ENCODE measurements around the gene XRN1.
"Not testable (repeated sequence)": the region's sequence is repeated elsewhere in the genome, so short reads cannot be mapped to it uniquely, and the experiment has no call there.

Gene XRN1

DNA sequence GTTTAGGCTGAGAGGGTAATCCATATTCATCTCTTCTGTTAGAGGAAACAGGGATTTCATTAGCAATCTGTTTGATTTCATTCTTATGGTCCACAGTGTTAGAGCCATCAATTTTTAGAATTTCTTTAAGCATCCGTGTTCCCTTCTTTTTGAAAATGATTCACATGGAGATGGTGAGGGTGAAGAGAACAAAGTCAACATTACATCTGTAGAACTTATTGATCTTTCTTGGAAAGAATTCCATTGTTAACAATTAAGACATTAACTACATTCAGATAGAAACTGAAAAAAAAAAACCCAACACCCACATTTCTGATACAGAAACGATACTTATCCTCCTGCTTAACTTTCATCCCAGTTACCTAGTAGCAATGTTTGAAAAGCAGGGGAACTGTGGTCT is 115.4 kb downstream of the XRN1 start:
- Histone ChIP-seq H2AFZ (ENCODE audit: low read length) (no peak overlapping the region), H2BK12ac (ENCODE audit: low read length) (no peak overlapping the region), H3K4ac (ENCODE audit: low read length) (no peak overlapping the region), H3K23ac (ENCODE audit: low read depth, low read length, poor library complexity) (no peak overlapping the region), H3K36me3 (replicated peaks in 1 of 2; ENCODE audit: control insufficient read depth in 2 of 2, insufficient read depth in 2 of 2, low read length in 2 of 2) (peaks cover 6 to 60% of the 10 kb centered on the region in 2 donors), H2AK5ac (ENCODE audit: low read depth, low read length) (no peak overlapping the region), H2BK15ac (ENCODE audit: low read length) (no peak overlapping the region), H3K4me3 (ENCODE audit: low read length in 2 of 2) (no peak overlapping the region), H3K9ac (ENCODE audit: low read depth, low read length, poor library complexity) (no peak overlapping the region), H3K79me1 (ENCODE audit: low read depth, low read length) (no peaks in the 10 kb centered on the region), H3K4me1 (ENCODE audit: control insufficient read depth in 2 of 2, insufficient read depth in 1 of 2, low read depth in 1 of 2, low read length in 2 of 2) (no peaks in the 10 kb centered on the region), H3K9me3 (replicated peaks in 1 of 2; ENCODE audit: control insufficient read depth in 2 of 2, insufficient read depth in 1 of 2, low read depth in 1 of 2, low read length in 2 of 2) (no peaks in the 10 kb centered on the region), H3K14ac (ENCODE audit: low read length) (no peak overlapping the region), H3K18ac (ENCODE audit: low read length) (no peak overlapping the region), H4K91ac (ENCODE audit: low read depth, low read length, poor library complexity) (no peak overlapping the region), H3K27ac (replicated peaks; ENCODE audit: low read length) (no peak overlapping the region), H4K8ac (ENCODE audit: low read depth, low read length) (no peak overlapping the region), H2BK120ac (ENCODE audit: low read depth, low read length) (no peak overlapping the region), H3K27me3 (ENCODE audit: control insufficient read depth in 3 of 3, insufficient read depth in 3 of 3, low read depth in 1 of 3, low read length in 3 of 3) (no peaks in the 10 kb centered on the region), H2BK5ac (ENCODE audit: low read length) (no peak overlapping the region), H3K4me2 (ENCODE audit: insufficient read depth, low read length, poor library complexity, severe bottlenecking) (no peak overlapping the region)
- DNase-seq (ENCODE audit: low spot score) = no peak
- WGBS, 2 donors (ENCODE audit: extremely low coverage in 2 of 2, insufficient read length in 2 of 2, insufficient replicate concordance in 1 of 2) = no CpG with 5 or more reads among the region's 2 CpGs

DNA sequence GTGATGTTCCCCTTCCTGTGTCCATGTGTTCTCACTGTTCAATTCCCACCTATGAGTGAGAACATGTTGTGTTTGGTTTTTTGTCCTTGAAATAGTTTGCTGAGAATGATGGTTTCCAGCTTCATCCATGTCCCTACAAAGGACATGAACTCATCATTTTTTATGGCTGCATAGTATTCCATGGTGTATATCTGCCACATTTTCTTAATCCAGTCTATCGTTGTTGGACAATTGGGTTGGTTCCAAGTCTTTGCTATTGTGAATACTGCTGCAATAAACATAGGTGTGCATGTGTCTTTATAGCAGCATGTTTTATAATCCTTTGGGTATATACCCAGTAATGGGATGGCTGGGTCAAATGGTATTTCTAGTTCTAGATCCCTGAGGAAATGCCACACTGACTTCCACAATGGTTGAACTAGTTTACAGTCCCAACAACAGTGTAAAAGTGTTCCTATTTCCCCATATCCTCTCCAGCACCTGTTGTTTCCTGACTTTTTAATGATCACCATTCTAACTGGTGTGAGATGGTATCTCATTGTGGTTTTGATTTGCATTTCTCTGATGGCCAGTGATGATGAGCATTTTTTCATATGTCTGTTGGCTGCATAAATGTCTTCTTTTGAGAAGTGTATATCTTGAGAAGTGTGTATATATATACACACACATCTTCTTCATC is 123.4 kb downstream of the XRN1 start:
- H3K36me3 ChIP-seq (replicated peaks in 1 of 2; ENCODE audit: control insufficient read depth in 2 of 2, insufficient read depth in 2 of 2, low read length in 2 of 2) = peaks cover 0 to 32% of the 10 kb centered on the region in 2 donors
- H2AK5ac ChIP-seq (ENCODE audit: low read depth, low read length); H3K4me1 ChIP-seq (ENCODE audit: control insufficient read depth in 2 of 2, insufficient read depth in 1 of 2, low read depth in 1 of 2, low read length in 2 of 2); H2AFZ ChIP-seq (ENCODE audit: low read length); H3K9me3 ChIP-seq (replicated peaks in 1 of 2; ENCODE audit: control insufficient read depth in 2 of 2, insufficient read depth in 1 of 2, low read depth in 1 of 2, low read length in 2 of 2); H3K27me3 ChIP-seq (ENCODE audit: control insufficient read depth in 3 of 3, insufficient read depth in 3 of 3, low read depth in 1 of 3, low read length in 3 of 3); DNase-seq (ENCODE audit: low spot score); H4K91ac ChIP-seq (ENCODE audit: low read depth, low read length, poor library complexity); H4K8ac ChIP-seq (ENCODE audit: low read depth, low read length); H3K4me2 ChIP-seq (ENCODE audit: insufficient read depth, low read length, poor library complexity, severe bottlenecking); H2BK15ac ChIP-seq (ENCODE audit: low read length); H2BK5ac ChIP-seq (ENCODE audit: low read length); H3K4ac ChIP-seq (ENCODE audit: low read length); H3K23ac ChIP-seq (ENCODE audit: low read depth, low read length, poor library complexity); H3K27ac ChIP-seq (replicated peaks; ENCODE audit: low read length); H2BK12ac ChIP-seq (ENCODE audit: low read length); H3K79me1 ChIP-seq (ENCODE audit: low read depth, low read length); H3K9ac ChIP-seq (ENCODE audit: low read depth, low read length, poor library complexity); H3K4me3 ChIP-seq (ENCODE audit: low read length in 2 of 2); H3K14ac ChIP-seq (ENCODE audit: low read length); H2BK120ac ChIP-seq (ENCODE audit: low read depth, low read length); H3K18ac ChIP-seq (ENCODE audit: low read length): not testable (repeated sequence)
- no CpG with 5 or more reads among the region's 1 CpG for WGBS, 2 donors (ENCODE audit: extremely low coverage in 2 of 2, insufficient read length in 2 of 2, insufficient replicate concordance in 1 of 2)

DNA sequence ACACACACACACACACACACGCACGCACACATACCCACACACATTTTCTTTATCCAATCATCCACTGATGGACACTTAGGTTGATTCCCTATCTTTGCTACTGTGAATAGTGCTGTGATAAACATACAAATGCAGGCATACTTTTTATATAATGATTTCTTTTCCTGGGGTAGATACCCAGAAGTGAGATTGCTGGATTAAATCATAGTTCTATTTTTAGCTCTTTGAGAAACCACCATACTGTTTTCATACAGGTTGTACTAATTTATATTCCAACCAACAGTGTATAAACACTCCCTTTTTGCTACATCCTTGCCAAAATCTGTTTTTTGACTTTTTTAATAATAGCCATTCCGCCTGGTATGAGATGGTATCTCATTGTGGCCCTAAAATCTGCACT is 127.9 kb downstream of the XRN1 start:
- Histone ChIP-seq H3K4me3 (ENCODE audit: low read length in 2 of 2) (no peak overlapping the region), H3K9ac (ENCODE audit: low read depth, low read length, poor library complexity) (no peak overlapping the region), H3K23ac (ENCODE audit: low read depth, low read length, poor library complexity) (no peak overlapping the region), H2BK12ac (ENCODE audit: low read length) (no peak overlapping the region), H2AK5ac (ENCODE audit: low read depth, low read length) (no peak overlapping the region), H2AFZ (ENCODE audit: low read length) (no peak overlapping the region), H3K18ac (ENCODE audit: low read length) (no peak overlapping the region), H3K14ac (ENCODE audit: low read length) (no peak overlapping the region), H3K4ac (ENCODE audit: low read length) (no peak overlapping the region), H2BK15ac (ENCODE audit: low read length) (no peak overlapping the region), H3K27me3 (ENCODE audit: control insufficient read depth in 3 of 3, insufficient read depth in 3 of 3, low read depth in 1 of 3, low read length in 3 of 3) (no peaks in the 10 kb centered on the region), H3K27ac (replicated peaks; ENCODE audit: low read length) (no peak overlapping the region), H3K79me1 (ENCODE audit: low read depth, low read length) (no peaks in the 10 kb centered on the region), H3K4me2 (ENCODE audit: insufficient read depth, low read length, poor library complexity, severe bottlenecking) (no peak overlapping the region), H3K36me3 (replicated peaks in 1 of 2; ENCODE audit: control insufficient read depth in 2 of 2, insufficient read depth in 2 of 2, low read length in 2 of 2) (peaks cover 0 to 26% of the 10 kb centered on the region in 2 donors), H2BK120ac (ENCODE audit: low read depth, low read length) (no peak overlapping the region), H2BK5ac (ENCODE audit: low read length) (no peak overlapping the region), H3K4me1 (ENCODE audit: control insufficient read depth in 2 of 2, insufficient read depth in 1 of 2, low read depth in 1 of 2, low read length in 2 of 2) (no peaks in the 10 kb centered on the region), H4K91ac (ENCODE audit: low read depth, low read length, poor library complexity) (no peak overlapping the region), H4K8ac (ENCODE audit: low read depth, low read length) (no peak overlapping the region), H3K9me3 (replicated peaks in 1 of 2; ENCODE audit: control insufficient read depth in 2 of 2, insufficient read depth in 1 of 2, low read depth in 1 of 2, low read length in 2 of 2) (no peaks in the 10 kb centered on the region)
- DNase-seq (ENCODE audit: low spot score) = no peak
- no CpG with 5 or more reads among the region's 3 CpGs for WGBS, 2 donors (ENCODE audit: extremely low coverage in 2 of 2, insufficient read length in 2 of 2, insufficient replicate concordance in 1 of 2)

DNA sequence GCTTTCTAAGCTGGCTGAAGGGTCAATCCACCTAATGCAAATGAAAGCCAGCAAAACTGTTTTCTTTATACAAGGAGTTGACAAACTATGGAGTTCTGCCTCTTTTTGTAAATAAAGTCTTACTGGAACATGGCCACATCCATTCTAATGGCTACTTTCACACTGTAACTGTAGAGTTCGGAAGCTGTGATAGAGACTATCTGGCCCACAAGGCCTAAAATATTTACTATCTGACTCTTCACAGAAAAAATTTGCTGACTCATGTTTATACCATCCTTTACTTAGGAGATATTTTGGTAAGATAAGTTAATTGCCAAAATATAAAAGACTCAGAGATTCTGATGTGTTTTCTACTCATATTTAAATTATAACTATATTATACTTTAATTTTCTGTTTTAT is 128.7 kb downstream of the XRN1 start:
- H3K27me3 ChIP-seq (ENCODE audit: control insufficient read depth in 3 of 3, insufficient read depth in 3 of 3, low read depth in 1 of 3, low read length in 3 of 3) = no peaks in the 10 kb centered on the region
- H2BK12ac ChIP-seq (ENCODE audit: low read length) = no peak overlapping the region
- H4K91ac ChIP-seq (ENCODE audit: low read depth, low read length, poor library complexity) = no peak overlapping the region
- no peak overlapping the region for H2AK5ac ChIP-seq (ENCODE audit: low read depth, low read length)
- no peak overlapping the region for H2BK15ac ChIP-seq (ENCODE audit: low read length)
- H3K14ac ChIP-seq (ENCODE audit: low read length) = no peak overlapping the region
- peaks cover 0 to 31% of the 10 kb centered on the region in 2 donors for H3K36me3 ChIP-seq (replicated peaks in 1 of 2; ENCODE audit: control insufficient read depth in 2 of 2, insufficient read depth in 2 of 2, low read length in 2 of 2)
- H3K18ac ChIP-seq (ENCODE audit: low read length) = no peak overlapping the region
- H3K79me1 ChIP-seq (ENCODE audit: low read depth, low read length) = no peaks in the 10 kb centered on the region
- no peak overlapping the region for H3K4me3 ChIP-seq (ENCODE audit: low read length in 2 of 2)
- H3K9ac ChIP-seq (ENCODE audit: low read depth, low read length, poor library complexity) = no peak overlapping the region
- no peaks in the 10 kb centered on the region for H3K9me3 ChIP-seq (replicated peaks in 1 of 2; ENCODE audit: control insufficient read depth in 2 of 2, insufficient read depth in 1 of 2, low read depth in 1 of 2, low read length in 2 of 2)
- no peak overlapping the region for H2AFZ ChIP-seq (ENCODE audit: low read length)
- H3K4me2 ChIP-seq (ENCODE audit: insufficient read depth, low read length, poor library complexity, severe bottlenecking) = no peak overlapping the region
- H2BK120ac ChIP-seq (ENCODE audit: low read depth, low read length) = no peak overlapping the region
- H2BK5ac ChIP-seq (ENCODE audit: low read length) = no peak overlapping the region
- no peak overlapping the region for H3K4ac ChIP-seq (ENCODE audit: low read length)
- DNase-seq (ENCODE audit: low spot score) = no peak
- H4K8ac ChIP-seq (ENCODE audit: low read depth, low read length) = no peak overlapping the region
- H3K23ac ChIP-seq (ENCODE audit: low read depth, low read length, poor library complexity) = no peak overlapping the region
- no peak overlapping the region for H3K27ac ChIP-seq (replicated peaks; ENCODE audit: low read length)
- no peaks in the 10 kb centered on the region for H3K4me1 ChIP-seq (ENCODE audit: control insufficient read depth in 2 of 2, insufficient read depth in 1 of 2, low read depth in 1 of 2, low read length in 2 of 2)
- no CpG with 5 or more reads among the region's 1 CpG for WGBS, 2 donors (ENCODE audit: extremely low coverage in 2 of 2, insufficient read length in 2 of 2, insufficient replicate concordance in 1 of 2)

Measured in neuronal stem cell (in vitro differentiated cells).